DMS53 treated with DMSO at 0.1 percent for 48 hours (cell line): Measurements from ENCODE around the gene UPK3BL2.
"Not testable (repeated sequence)": the region's sequence is repeated elsewhere in the genome, so short reads cannot be mapped to it uniquely, and the experiment has no call there.

ENCODE experiments used
- DNase-seq: peaks from one replicate; lab custom pipeline; 2025; ENCODE audit not compliant: unreplicated experiment; lab: John Stamatoyannopoulos, UW

The UPK3BL2 gene

GRCh38 chr7:102496861-102497260 lies 46.6 kb downstream of the UPK3BL2 start:
- not testable (repeated sequence) for DNase-seq

- not testable (repeated sequence) for DNase-seq
Measured at GRCh38 chr7:102494473-102495149, 48.9 kb downstream of the UPK3BL2 start.

GRCh38 chr7:102494026-102494425 lies 49.5 kb downstream of the UPK3BL2 start:
- DNase-seq, result not testable (repeated sequence)

GRCh38 chr7:102493220-102493935 lies 50.1 kb downstream of the UPK3BL2 start:
- not testable (repeated sequence) for DNase-seq

GRCh38 chr7:102490529-102491075 lies 52.9 kb downstream of the UPK3BL2 start:
- not testable (repeated sequence) for DNase-seq
